Body of pancreas (tissue), 4 donors: ENCODE results near the gene POGLUT3.

Experiments used
- POLR2A ChIP-seq, 3 donors: fragments of 450-650 bp; IDR thresholded peaks; one replicate each; pipeline ENCODE4 v1.6.1; 2016; ENCODE audit warnings: antibody characterized with exemption in 3 of 3, mild to moderate bottlenecking in 2 of 3
- TF ChIP-seq, protein P1 (sequence below), 7 experiments: fragments of 450-650 bp in 4 of 7; fragments of 200-600 bp in 3 of 7; sonication (generic) in 3 of 7; IDR thresholded peaks; one replicate each; pipeline ENCODE4 v1.5.1; 2016 to 2019; ENCODE audit warnings: antibody characterized with exemption in 7 of 7

GRCh38 chr11:108468478-108468864, 29.7 kb downstream of the POGLUT3 start:
- TF ChIP-seq, protein P1, sequence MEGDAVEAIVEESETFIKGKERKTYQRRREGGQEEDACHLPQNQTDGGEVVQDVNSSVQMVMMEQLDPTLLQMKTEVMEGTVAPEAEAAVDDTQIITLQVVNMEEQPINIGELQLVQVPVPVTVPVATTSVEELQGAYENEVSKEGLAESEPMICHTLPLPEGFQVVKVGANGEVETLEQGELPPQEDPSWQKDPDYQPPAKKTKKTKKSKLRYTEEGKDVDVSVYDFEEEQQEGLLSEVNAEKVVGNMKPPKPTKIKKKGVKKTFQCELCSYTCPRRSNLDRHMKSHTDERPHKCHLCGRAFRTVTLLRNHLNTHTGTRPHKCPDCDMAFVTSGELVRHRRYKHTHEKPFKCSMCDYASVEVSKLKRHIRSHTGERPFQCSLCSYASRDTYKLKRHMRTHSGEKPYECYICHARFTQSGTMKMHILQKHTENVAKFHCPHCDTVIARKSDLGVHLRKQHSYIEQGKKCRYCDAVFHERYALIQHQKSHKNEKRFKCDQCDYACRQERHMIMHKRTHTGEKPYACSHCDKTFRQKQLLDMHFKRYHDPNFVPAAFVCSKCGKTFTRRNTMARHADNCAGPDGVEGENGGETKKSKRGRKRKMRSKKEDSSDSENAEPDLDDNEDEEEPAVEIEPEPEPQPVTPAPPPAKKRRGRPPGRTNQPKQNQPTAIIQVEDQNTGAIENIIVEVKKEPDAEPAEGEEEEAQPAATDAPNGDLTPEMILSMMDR (IDR thresholded peaks at IDR 0.05) = no peak
- TF ChIP-seq POLR2A (IDR thresholded peaks at IDR 0.05) = no peak
